NB4 (cell line): ENCODE measurements around the gene ZEB2.

ENCODE experiments used
- MYC ChIP-seq: IDR thresholded peaks from 2 replicates; pipeline ENCODE4 v1.6.1; 2011; ENCODE audit warnings: low read depth, low read length
- POLR2A ChIP-seq: IDR thresholded peaks from 2 replicates; pipeline ENCODE4 v1.6.1; 2011; ENCODE audit warnings: mild to moderate bottlenecking; ENCODE audit not compliant: insufficient read length; ENCODE audit errors: extremely low read depth
- TF ChIP-seq, protein P1 (sequence below): IDR thresholded peaks from one replicate; pipeline ENCODE4 v1.5.1; 2012; ENCODE audit warnings: low read depth, low read length
- TF ChIP-seq, protein P2 (sequence below): IDR thresholded peaks from 2 replicates; pipeline ENCODE4 v1.6.1; 2011; ENCODE audit warnings: low read depth, low read length

DNA sequence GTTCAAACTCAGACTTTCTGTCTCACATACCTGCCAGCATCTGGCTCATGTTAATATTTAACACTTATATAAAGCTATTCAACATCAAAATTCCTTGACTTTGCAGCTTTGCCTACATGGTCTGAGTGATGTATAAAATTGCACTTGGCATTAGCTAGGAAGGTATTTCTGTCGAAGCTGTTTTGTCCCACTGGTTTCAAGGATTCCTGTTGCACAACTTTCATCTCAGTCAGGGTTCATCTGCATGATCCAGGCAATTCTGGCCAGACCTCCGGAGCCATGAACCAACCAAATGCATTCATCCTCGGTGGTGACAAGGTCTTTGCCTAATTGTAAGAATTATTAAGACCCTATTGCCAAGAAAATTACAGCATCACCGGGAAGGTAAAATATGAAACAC lies 185.4 kb downstream of the ZEB2 start:
- TF ChIP-seq, protein P1, sequence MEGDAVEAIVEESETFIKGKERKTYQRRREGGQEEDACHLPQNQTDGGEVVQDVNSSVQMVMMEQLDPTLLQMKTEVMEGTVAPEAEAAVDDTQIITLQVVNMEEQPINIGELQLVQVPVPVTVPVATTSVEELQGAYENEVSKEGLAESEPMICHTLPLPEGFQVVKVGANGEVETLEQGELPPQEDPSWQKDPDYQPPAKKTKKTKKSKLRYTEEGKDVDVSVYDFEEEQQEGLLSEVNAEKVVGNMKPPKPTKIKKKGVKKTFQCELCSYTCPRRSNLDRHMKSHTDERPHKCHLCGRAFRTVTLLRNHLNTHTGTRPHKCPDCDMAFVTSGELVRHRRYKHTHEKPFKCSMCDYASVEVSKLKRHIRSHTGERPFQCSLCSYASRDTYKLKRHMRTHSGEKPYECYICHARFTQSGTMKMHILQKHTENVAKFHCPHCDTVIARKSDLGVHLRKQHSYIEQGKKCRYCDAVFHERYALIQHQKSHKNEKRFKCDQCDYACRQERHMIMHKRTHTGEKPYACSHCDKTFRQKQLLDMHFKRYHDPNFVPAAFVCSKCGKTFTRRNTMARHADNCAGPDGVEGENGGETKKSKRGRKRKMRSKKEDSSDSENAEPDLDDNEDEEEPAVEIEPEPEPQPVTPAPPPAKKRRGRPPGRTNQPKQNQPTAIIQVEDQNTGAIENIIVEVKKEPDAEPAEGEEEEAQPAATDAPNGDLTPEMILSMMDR: no peak
- TF ChIP-seq POLR2A (no peak), MYC (no peak)
- TF ChIP-seq, protein P2, sequence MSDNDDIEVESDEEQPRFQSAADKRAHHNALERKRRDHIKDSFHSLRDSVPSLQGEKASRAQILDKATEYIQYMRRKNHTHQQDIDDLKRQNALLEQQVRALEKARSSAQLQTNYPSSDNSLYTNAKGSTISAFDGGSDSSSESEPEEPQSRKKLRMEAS: no peak
